ENCODE measurements around the gene ELP4.

DNA sequence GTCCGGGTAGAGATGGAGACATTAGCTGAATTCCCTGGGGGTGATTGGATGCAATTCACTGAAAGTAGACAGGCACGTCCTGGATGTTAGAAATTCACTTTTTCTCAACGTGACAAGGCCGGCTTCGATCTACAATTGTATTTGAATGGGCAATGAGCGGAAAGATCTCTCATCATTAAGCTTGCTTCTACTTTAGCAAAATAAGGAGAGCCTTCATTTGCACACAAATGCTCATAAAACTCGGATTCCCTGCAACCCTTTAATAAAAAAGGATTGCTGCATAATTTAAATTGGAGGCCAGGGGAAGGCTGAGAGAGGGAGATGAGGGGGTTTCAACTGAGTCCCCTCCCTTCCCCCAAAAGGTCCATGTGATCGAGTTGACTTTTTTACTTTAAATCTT is 312.2 kb downstream of the ELP4 start:
- TF ChIP-seq, protein P1, sequence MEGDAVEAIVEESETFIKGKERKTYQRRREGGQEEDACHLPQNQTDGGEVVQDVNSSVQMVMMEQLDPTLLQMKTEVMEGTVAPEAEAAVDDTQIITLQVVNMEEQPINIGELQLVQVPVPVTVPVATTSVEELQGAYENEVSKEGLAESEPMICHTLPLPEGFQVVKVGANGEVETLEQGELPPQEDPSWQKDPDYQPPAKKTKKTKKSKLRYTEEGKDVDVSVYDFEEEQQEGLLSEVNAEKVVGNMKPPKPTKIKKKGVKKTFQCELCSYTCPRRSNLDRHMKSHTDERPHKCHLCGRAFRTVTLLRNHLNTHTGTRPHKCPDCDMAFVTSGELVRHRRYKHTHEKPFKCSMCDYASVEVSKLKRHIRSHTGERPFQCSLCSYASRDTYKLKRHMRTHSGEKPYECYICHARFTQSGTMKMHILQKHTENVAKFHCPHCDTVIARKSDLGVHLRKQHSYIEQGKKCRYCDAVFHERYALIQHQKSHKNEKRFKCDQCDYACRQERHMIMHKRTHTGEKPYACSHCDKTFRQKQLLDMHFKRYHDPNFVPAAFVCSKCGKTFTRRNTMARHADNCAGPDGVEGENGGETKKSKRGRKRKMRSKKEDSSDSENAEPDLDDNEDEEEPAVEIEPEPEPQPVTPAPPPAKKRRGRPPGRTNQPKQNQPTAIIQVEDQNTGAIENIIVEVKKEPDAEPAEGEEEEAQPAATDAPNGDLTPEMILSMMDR (IDR thresholded peaks at IDR 0.05; ENCODE audit: low read depth, low read length), result no peak
- no peak for TF ChIP-seq POLR2A (IDR thresholded peaks at IDR 0.05; ENCODE audit: extremely low read depth, insufficient read length)

Measured in NB4 (cell line).